Thyroid gland (tissue), 4 donors: ENCODE data around the gene FYN. TPM values are rescaled to one million over a fixed set of nuclear protein-coding genes. Genes with fewer than 3 reads are reported as not detected.
A peak's percentile ranks its signal among the peaks of the same experiment; 100 is the strongest.

Source experiments
- DNase-seq, 2 donors: peaks; one replicate each; pipeline ENCODE4 v3.0.0-alpha.2; 2019
- H3K27ac ChIP-seq, 3 donors: fragments of 200-600 bp; sonication (generic); 1 replicate in 2 of 3; 2 replicates in 1 of 3; pipeline ENCODE4 v1.5.1; 2016 to 2019; ENCODE audit warnings: mild to moderate bottlenecking in 1 of 3, moderate library complexity in 1 of 3
- H3K27me3 ChIP-seq: fragments of 200-600 bp; sonication (generic); one replicate; pipeline ENCODE4 v1.5.1; 2019
- H3K36me3 ChIP-seq, 2 donors: fragments of 200-600 bp; sonication (generic); one replicate each; pipeline ENCODE4 v1.5.1; 2016 to 2019
- H3K4me1 ChIP-seq, 2 donors: fragments of 200-600 bp; sonication (generic); one replicate each; pipeline ENCODE4 v1.5.1; 2017 to 2019
- H3K4me3 ChIP-seq, 3 donors: fragments of 200-600 bp; sonication (generic); replicated peaks in 1 of 3; 1 replicate in 2 of 3; 2 replicates in 1 of 3; pipeline ENCODE4 v1.5.1; 2016; ENCODE audit warnings: mild to moderate bottlenecking in 1 of 3
- H3K9me3 ChIP-seq: fragments of 200-600 bp; sonication (generic); one replicate; pipeline ENCODE4 v1.5.1; 2017
- POLR2A ChIP-seq, 2 donors: fragments of 450-650 bp; IDR thresholded peaks; one replicate each; pipeline ENCODE4 v1.6.1; 2017; ENCODE audit warnings: antibody characterized with exemption in 2 of 2, mild to moderate bottlenecking in 2 of 2, moderate library complexity in 1 of 2
- WGBS, 2 donors: methylation state at CpG; one replicate each; pipeline ENCODE4 v1.1.5; 2017; 5-methylcytosine and 5-hydroxymethylcytosine counted together
- intact Hi-C: fragments of 100-400 bp; cut with DNase I; formaldehyde crosslinking; loops from one replicate; pipeline ENCODE4 v1.15.1; 2023
- total RNA-seq, 4 donors: library from RNA; depleted of rRNA; stranded (reverse); fragments of >200 nt; gene quantifications; one replicate each; pipeline ENCODE4 v1.2.3, GENCODE V29; 2016
- TF ChIP-seq, protein P1 (sequence below), 6 experiments: fragments of 200-600 bp in 3 of 6; fragments of 450-650 bp in 3 of 6; sonication (generic) in 3 of 6; IDR thresholded peaks; one replicate each; pipeline ENCODE4 v1.5.1; 2016 to 2019; ENCODE audit warnings: antibody characterized with exemption in 6 of 6, mild to moderate bottlenecking in 2 of 6, inconsistent platforms in 1 of 6, moderate library complexity in 1 of 6

Gene FYN
- total RNA-seq, 4 donors from 2014 or later = 67.0 to 206 (median 95.9) TPM

DNA sequence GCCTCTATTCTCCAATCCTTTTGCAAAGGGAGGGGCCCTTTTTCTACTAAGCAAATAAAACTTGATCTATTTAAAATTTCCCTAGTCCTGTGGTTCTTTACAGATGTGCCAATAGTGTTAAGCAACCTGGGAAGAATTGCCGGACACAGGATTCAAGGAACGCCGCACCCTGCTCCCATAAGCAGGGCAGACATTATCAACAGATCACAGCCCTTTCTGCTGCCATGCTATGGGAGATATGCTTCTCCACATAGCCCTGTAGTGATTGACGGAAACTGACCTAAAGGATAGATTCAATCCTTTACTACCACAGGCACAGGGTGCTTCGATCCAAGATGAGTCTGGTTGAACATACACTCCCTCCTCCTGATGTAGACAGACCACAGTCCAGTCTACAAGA, 149.2 kb downstream of the FYN start:
- no peak for DNase-seq
- TF ChIP-seq, protein P1, sequence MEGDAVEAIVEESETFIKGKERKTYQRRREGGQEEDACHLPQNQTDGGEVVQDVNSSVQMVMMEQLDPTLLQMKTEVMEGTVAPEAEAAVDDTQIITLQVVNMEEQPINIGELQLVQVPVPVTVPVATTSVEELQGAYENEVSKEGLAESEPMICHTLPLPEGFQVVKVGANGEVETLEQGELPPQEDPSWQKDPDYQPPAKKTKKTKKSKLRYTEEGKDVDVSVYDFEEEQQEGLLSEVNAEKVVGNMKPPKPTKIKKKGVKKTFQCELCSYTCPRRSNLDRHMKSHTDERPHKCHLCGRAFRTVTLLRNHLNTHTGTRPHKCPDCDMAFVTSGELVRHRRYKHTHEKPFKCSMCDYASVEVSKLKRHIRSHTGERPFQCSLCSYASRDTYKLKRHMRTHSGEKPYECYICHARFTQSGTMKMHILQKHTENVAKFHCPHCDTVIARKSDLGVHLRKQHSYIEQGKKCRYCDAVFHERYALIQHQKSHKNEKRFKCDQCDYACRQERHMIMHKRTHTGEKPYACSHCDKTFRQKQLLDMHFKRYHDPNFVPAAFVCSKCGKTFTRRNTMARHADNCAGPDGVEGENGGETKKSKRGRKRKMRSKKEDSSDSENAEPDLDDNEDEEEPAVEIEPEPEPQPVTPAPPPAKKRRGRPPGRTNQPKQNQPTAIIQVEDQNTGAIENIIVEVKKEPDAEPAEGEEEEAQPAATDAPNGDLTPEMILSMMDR (IDR thresholded peaks at IDR 0.05) = no peak

DNA sequence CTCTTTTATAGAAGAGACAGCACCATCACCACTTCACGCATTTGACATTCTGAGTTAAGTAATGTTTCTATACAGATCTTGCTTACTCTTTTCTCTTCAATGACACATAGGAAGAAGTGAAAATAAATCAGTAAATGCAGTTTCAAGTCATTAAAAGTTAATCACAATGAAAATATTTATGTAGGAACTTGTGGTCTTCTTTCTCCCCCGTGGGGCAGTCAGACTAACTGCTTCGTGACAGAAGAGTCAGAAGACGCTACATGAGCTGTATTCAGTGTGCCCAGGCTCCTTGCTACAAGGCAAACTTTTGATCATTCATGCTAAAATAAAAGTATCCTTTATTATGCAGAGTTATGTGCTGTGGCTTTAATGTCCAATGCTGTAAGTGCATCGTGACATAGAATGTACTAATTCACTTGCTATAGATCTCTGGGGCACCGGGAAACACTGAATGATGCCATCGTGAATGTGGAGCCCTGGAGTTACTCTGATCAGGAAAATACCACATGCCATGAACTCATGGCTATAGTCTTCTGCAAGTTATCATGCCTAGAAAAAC, 149.8 kb downstream of the FYN start:
- Histone ChIP-seq H3K4me1 (peaks cover 0 to 44% of the 10 kb centered on the region in 2 donors), H3K27me3 (no peaks in the 10 kb centered on the region), H3K9me3 (no peaks in the 10 kb centered on the region), H3K36me3 (no peaks in the 10 kb centered on the region), H3K27ac (no peak overlapping the region), H3K4me3 (no peak overlapping the region)
- no peak for TF ChIP-seq POLR2A (IDR thresholded peaks at IDR 0.05)
- TF ChIP-seq, protein P1 (IDR thresholded peaks at IDR 0.05) = no peak
- 90 to 97% methylated on average over 7 of the region's 7 CpGs for WGBS, 2 donors
- intact Hi-C loops = no loop called here
- no peak for DNase-seq

More for the DNA sequence above, 149.2 kb downstream of the FYN start:
- no peak overlapping the region for H3K4me3 ChIP-seq
- H3K36me3 ChIP-seq = no peaks in the 10 kb centered on the region
- H3K27ac ChIP-seq = no peak overlapping the region
- intact Hi-C loops = no loop called here
- H3K4me1 ChIP-seq = peaks cover 0 to 44% of the 10 kb centered on the region in 2 donors
- WGBS, 2 donors = 86 to 94% methylated on average over 5 of the region's 5 CpGs
- no peaks in the 10 kb centered on the region for H3K9me3 ChIP-seq
- no peaks in the 10 kb centered on the region for H3K27me3 ChIP-seq

DNA sequence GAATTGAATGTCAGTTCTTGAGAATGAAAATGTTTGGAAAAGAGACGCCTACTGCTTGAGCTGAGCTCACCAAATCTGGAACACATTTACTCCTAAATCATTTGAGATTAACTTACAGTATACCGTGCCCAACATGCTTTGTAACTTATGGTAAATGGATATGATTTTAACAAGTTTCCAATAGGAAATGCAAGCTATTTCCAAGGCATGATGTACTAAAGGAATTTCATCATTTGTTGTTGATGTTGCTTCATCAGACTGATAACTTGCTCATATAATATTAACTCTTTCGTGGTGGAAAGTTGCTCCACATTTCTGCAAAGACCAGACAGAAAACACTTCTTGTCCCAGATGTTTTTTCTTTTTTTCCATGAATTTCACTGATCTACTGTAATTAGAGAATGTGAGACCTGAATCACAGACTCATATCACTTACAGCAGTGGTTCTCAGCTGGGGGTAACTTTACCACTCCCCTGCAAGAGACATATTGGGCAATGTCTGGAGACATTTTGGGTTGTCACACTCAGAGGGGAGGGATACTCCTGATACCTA, 151.0 kb downstream of the FYN start:
- intact Hi-C loops = no loop called here
- no peaks in the 10 kb centered on the region for H3K27me3 ChIP-seq
- peaks cover 0 to 44% of the 10 kb centered on the region in 2 donors for H3K4me1 ChIP-seq
- no peak for DNase-seq
- WGBS, 2 donors = 75 to 78% methylated on average over 3 of the region's 3 CpGs
- TF ChIP-seq, protein P1 (IDR thresholded peaks at IDR 0.05) = no peak
- no peak for TF ChIP-seq POLR2A (IDR thresholded peaks at IDR 0.05)
- H3K4me3 ChIP-seq = no peak overlapping the region
- H3K36me3 ChIP-seq = no peaks in the 10 kb centered on the region
- H3K9me3 ChIP-seq = no peaks in the 10 kb centered on the region
- H3K27ac ChIP-seq = no peak overlapping the region

DNA sequence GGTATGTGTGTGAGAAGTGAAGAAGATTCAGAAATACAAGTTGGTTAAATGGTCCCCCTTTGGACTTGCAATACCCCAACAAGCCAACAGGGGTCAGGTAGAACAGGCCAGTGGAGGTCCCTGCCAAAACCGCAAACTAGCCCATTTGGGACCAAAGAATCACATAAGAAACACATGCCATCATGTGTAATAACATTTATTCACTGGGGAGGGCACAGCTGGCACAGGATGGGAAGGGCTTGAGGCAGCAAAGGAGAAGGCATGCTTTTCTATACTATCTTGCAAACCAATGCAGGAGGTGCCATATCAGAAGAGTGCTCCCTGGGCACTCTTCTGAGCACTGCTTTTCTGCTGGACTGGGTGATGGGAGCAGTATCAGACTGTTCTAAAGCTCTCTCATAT, 151.5 kb downstream of the FYN start:
- WGBS, 2 donors = 72 to 100% methylated on average over 1 of the region's 1 CpG
- peak in 1 of 2 donors; percentile 11 for DNase-seq
- H3K4me3 ChIP-seq = no peak overlapping the region
- TF ChIP-seq, protein P1 (IDR thresholded peaks at IDR 0.05) = peak in 4 of 6 experiments; percentile 26 to 43 (median 34)
- TF ChIP-seq POLR2A (IDR thresholded peaks at IDR 0.05) = no peak
- H3K36me3 ChIP-seq = no peaks in the 10 kb centered on the region
- H3K4me1 ChIP-seq = peaks cover 0 to 44% of the 10 kb centered on the region in 2 donors
- H3K27me3 ChIP-seq = no peaks in the 10 kb centered on the region
- H3K9me3 ChIP-seq = no peaks in the 10 kb centered on the region
- intact Hi-C loops = no loop called here
- no peak overlapping the region for H3K27ac ChIP-seq

DNA sequence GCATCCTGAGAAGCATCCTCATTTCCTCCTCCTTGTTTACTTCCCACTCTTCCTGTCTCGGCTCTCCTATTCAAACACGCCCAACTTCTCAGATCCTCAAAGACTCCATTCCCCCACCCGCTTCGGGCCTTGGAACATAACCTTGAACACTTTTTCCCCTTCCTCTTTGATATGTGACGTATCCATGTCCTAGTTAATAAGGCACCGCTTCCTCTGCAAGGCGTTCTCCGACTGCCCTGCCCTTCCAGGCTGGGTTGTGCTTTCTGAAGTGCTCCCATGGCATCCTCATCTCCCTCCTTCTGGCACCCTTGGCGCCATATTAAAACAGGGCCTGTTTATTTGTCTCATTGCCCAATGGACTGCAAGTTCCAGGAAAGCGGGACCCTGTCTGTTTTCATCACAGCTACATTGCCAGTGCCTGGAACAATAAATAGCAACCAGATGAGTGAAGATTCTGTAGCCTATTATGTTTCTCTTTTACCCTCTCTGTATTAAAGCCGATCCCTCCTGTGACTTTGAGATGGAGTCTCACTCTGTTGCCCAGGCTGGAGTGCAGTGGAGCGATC, 152.2 kb downstream of the FYN start:
- no peak for DNase-seq
- 89 to 93% methylated on average over 12 of the region's 12 CpGs for WGBS, 2 donors
- H3K4me3 ChIP-seq = no peak overlapping the region
- no peak overlapping the region for H3K27ac ChIP-seq
- no peaks in the 10 kb centered on the region for H3K36me3 ChIP-seq
- H3K4me1 ChIP-seq = peaks cover 0 to 44% of the 10 kb centered on the region in 2 donors
- TF ChIP-seq, protein P1 (IDR thresholded peaks at IDR 0.05) = no peak
- TF ChIP-seq POLR2A (IDR thresholded peaks at IDR 0.05) = no peak
- no peaks in the 10 kb centered on the region for H3K27me3 ChIP-seq
- H3K9me3 ChIP-seq = no peaks in the 10 kb centered on the region
- intact Hi-C loops = no loop called here
